HEK293 (cell line): Measurements from ENCODE around the gene CPXM1.

Experiments
- CTCF ChIA-PET: fragments of 350-600 bp; formaldehyde crosslinking; extraction: SDS; loops from one replicate; lab custom pipeline; 2021; ENCODE audit warnings: antibody characterized with exemption; lab: Yijun Ruan, JAX
- POLR2A ChIA-PET: fragments of 300-600 bp; formaldehyde crosslinking; extraction: SDS; loops from one replicate; lab custom pipeline; 2020; ENCODE audit warnings: antibody characterized with exemption, inconsistent platforms; lab: Yijun Ruan, JAX
- H3K27ac ChIP-seq: fragments of 200-500 bp; sonication (Bioruptor generic); 2 replicates; pipeline ENCODE4 v1.5.1; 2014; ENCODE audit warnings: low read depth, low read length, control low read depth, inconsistent platforms; ENCODE audit errors: extremely low read depth
- H3K36me3 ChIP-seq, 2 experiments: fragments of 200-500 bp in 1 of 2; sonication (Bioruptor generic) in 1 of 2; 1 replicate in 1 of 2; 2 replicates in 1 of 2; pipeline ENCODE4 v1.5.1; 2014 to 2017; ENCODE audit warnings: inconsistent platforms in 2 of 2, low read length in 2 of 2; ENCODE audit not compliant: control insufficient read depth in 2 of 2, insufficient read depth in 1 of 2
- H3K4me1 ChIP-seq: fragments of 200-500 bp; sonication (Bioruptor generic); 2 replicates; pipeline ENCODE4 v1.5.1; 2014; ENCODE audit warnings: mild to moderate bottlenecking, low read length, inconsistent platforms; ENCODE audit not compliant: control insufficient read depth, insufficient read depth
- H3K4me3 ChIP-seq: 2 replicates; pipeline ENCODE4 v1.5.1; 2011; ENCODE audit warnings: low read depth, mild to moderate bottlenecking, control low read depth, low read length, moderate library complexity
- H3K9me3 ChIP-seq: fragments of 200-500 bp; sonication (Bioruptor generic); 2 replicates; pipeline ENCODE4 v1.5.1; 2014; ENCODE audit warnings: low read depth, low read length, inconsistent platforms; ENCODE audit not compliant: control insufficient read depth, insufficient read depth
- IKZF3 ChIP-seq: fragments of 450-650 bp; IDR thresholded peaks from 2 replicates; pipeline ENCODE4 v1.5.0; 2018; ENCODE audit warnings: missing biosample characterization, mild to moderate bottlenecking, missing genetic modification characterization, moderate library complexity
- KLF10 ChIP-seq: fragments of 450-650 bp; IDR thresholded peaks from 2 replicates; pipeline ENCODE4 v1.5.1; 2018; ENCODE audit warnings: missing biosample characterization, mild to moderate bottlenecking, missing genetic modification characterization
- MEIS1 ChIP-seq: sonication (generic); formaldehyde crosslinking; IDR thresholded peaks from 2 replicates; pipeline ENCODE4 v1.8.1; 2022; ENCODE audit warnings: missing genetic modification reagents, mild to moderate bottlenecking, borderline replicate concordance
- SALL2 ChIP-seq: fragments of 450-650 bp; formaldehyde crosslinking; IDR thresholded peaks from 2 replicates; pipeline ENCODE4 v1.5.0; 2017; ENCODE audit warnings: missing biosample characterization, mild to moderate bottlenecking, missing genetic modification characterization, borderline replicate concordance
- SCRT2 ChIP-seq: fragments of 450-650 bp; formaldehyde crosslinking; IDR thresholded peaks from 2 replicates; pipeline ENCODE4 v1.5.1; 2016; ENCODE audit warnings: missing biosample characterization, missing genetic modification characterization
- ZBTB17 ChIP-seq: fragments of 450-650 bp; formaldehyde crosslinking; IDR thresholded peaks from 2 replicates; pipeline ENCODE4 v1.5.1; 2016; ENCODE audit warnings: missing biosample characterization, missing genetic modification characterization
- ZBTB48 ChIP-seq: fragments of 450-650 bp; formaldehyde crosslinking; IDR thresholded peaks from 2 replicates; pipeline ENCODE4 v1.5.1; 2016; ENCODE audit warnings: missing biosample characterization, missing genetic modification characterization
- ZFP69B ChIP-seq: fragments of 450-650 bp; formaldehyde crosslinking; IDR thresholded peaks from 2 replicates; pipeline ENCODE4 v1.5.1; 2016; ENCODE audit warnings: missing biosample characterization, missing genetic modification characterization
- ZNF221 ChIP-seq: fragments of 450-650 bp; formaldehyde crosslinking; IDR thresholded peaks from 2 replicates; pipeline ENCODE4 v1.5.1; 2017; ENCODE audit warnings: missing biosample characterization, missing genetic modification characterization, borderline replicate concordance
- ZNF24 ChIP-seq: fragments of 450-650 bp; formaldehyde crosslinking; IDR thresholded peaks from 2 replicates; pipeline ENCODE4 v1.5.1; 2016; ENCODE audit warnings: missing biosample characterization, missing genetic modification characterization
- ZNF335 ChIP-seq: fragments of 450-650 bp; formaldehyde crosslinking; conservative IDR thresholded peaks from 2 replicates; pipeline ENCODE4 v1.5.1; 2016; ENCODE audit warnings: missing biosample characterization, missing genetic modification characterization
- ZNF341 ChIP-seq: fragments of 450-650 bp; formaldehyde crosslinking; IDR thresholded peaks from 2 replicates; pipeline ENCODE4; 2016; ENCODE audit warnings: low read depth, missing biosample characterization, missing genetic modification characterization
- ZNF548 ChIP-seq: fragments of 450-650 bp; formaldehyde crosslinking; IDR thresholded peaks from 2 replicates; pipeline ENCODE4 v1.5.1; 2016; ENCODE audit warnings: missing biosample characterization, missing genetic modification characterization
- ZNF76 ChIP-seq: fragments of 450-650 bp; formaldehyde crosslinking; IDR thresholded peaks from 2 replicates; pipeline ENCODE4; 2016; ENCODE audit warnings: low read depth, missing biosample characterization, missing genetic modification characterization, borderline replicate concordance
- ZNF837 ChIP-seq: fragments of 450-650 bp; formaldehyde crosslinking; IDR thresholded peaks from 2 replicates; pipeline ENCODE4 v1.5.1; 2016; ENCODE audit warnings: missing biosample characterization, missing genetic modification characterization
- TF ChIP-seq, protein P1 (sequence below): fragments of 450-650 bp; formaldehyde crosslinking; IDR thresholded peaks from 2 replicates; pipeline ENCODE4 v1.5.1; 2016; ENCODE audit warnings: missing biosample characterization, missing genetic modification characterization
- TF ChIP-seq, protein P2 (sequence below): fragments of 450-650 bp; formaldehyde crosslinking; IDR thresholded peaks from 2 replicates; pipeline ENCODE4 v1.5.1; 2016; ENCODE audit warnings: missing biosample characterization, missing genetic modification characterization
- TF ChIP-seq, protein P3 (sequence below): fragments of 450-650 bp; formaldehyde crosslinking; IDR thresholded peaks from 2 replicates; pipeline ENCODE4 v1.5.1; 2016; ENCODE audit warnings: missing biosample characterization, missing genetic modification characterization
- TF ChIP-seq, protein P4 (sequence below): fragments of 450-650 bp; IDR thresholded peaks from 2 replicates; pipeline ENCODE4 v1.5.1; 2018; ENCODE audit warnings: missing biosample characterization, mild to moderate bottlenecking, missing genetic modification characterization

Gene CPXM1

DNA sequence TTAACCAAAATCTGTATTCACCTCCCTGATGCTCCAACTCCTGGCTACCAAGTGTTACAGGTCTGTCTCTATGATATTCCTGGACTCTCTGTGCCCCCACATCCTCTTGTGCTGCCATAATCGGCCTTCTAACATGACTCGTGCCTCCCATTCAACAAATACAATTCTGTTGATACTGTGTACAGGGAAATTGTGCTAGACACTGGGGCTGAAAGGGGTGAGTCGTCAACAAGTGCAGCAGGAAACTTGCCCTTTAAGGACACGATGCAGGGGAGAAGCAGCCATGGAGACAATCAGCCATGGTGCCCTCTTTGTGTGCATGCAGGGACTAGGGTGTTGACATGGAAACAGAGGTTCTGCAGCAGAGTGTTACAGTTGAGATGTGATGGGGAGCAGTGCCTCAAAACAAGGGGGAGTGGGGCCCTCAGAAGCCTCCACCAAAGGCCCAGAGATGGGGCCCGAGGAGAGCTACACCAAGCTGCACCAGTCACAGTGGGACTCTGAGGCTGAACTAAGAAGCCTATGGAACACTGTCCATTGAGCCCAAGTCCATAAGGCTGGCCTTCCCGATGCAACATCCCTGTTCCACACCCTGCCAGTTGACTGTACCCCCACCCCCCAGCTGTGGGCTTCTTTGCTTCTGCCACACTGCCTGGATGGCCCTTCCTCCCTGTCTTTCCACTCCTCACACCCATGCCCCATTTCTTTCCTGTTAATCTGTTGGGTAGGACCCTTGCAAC is 37.0 kb upstream of the CPXM1 start:
- POLR2A ChIA-PET = interaction anchor here (0.6 kb wide), 1 partner anchor 60 kb away, joined by 4 read pairs; no protein-coding TSS in a partner anchor
- Histone ChIP-seq H3K9me3 (no peaks in the 10 kb centered on the region), H3K4me3 (no peak overlapping the region), H3K4me1 (peaks cover 6% of the 10 kb centered on the region; the same call in 1 of the 2 replicates), H3K27ac (no peak overlapping the region), H3K36me3 (peaks cover 9 to 55% of the 10 kb centered on the region in 2 experiments; a peak in 2 of 3 replicates)
- TF ChIP-seq SCRT2 (0 out of 2 replicates have a peak, but pooled peaks have one; percentile 12), ZNF335 (tag by site-specific recombination) (no peak)
- CTCF ChIA-PET = interaction anchor here (1.3 kb wide), 1 partner anchor 85 kb away, joined by 5 read pairs; no protein-coding TSS in a partner anchor

DNA sequence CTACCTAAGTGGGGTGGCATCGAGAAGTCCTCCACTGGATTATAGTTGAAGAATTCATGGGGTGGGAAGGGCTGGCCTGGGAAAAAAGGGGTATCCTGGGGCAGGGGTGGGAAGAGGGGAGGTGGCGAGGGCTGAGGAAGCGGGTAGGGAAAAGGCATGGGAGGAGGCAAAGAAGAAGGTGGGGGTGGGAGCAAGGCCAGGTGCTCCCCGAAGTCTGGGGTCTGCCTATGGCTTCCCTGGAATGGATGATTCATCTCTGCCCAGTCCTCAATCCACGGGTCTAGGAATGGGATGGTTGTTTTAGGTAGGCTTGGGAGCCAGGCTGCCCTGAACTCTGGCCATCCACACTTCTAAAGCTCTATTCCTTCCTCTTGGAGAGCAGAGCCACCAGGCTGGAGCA is 35.6 kb upstream of the CPXM1 start:
- Histone ChIP-seq H3K9me3 (no peaks in the 10 kb centered on the region), H3K36me3 (peaks cover 9 to 55% of the 10 kb centered on the region in 2 experiments; a peak in 2 of 3 replicates), H3K4me1 (peaks cover 4% of the 10 kb centered on the region; the same call in 1 of the 2 replicates), H3K27ac (no peak overlapping the region), H3K4me3 (no peak overlapping the region)
- POLR2A ChIA-PET = interaction anchor here (1.4 kb wide), 1 partner anchor 14 kb away, joined by 3 read pairs; no protein-coding TSS in a partner anchor
- TF ChIP-seq, protein P1, sequence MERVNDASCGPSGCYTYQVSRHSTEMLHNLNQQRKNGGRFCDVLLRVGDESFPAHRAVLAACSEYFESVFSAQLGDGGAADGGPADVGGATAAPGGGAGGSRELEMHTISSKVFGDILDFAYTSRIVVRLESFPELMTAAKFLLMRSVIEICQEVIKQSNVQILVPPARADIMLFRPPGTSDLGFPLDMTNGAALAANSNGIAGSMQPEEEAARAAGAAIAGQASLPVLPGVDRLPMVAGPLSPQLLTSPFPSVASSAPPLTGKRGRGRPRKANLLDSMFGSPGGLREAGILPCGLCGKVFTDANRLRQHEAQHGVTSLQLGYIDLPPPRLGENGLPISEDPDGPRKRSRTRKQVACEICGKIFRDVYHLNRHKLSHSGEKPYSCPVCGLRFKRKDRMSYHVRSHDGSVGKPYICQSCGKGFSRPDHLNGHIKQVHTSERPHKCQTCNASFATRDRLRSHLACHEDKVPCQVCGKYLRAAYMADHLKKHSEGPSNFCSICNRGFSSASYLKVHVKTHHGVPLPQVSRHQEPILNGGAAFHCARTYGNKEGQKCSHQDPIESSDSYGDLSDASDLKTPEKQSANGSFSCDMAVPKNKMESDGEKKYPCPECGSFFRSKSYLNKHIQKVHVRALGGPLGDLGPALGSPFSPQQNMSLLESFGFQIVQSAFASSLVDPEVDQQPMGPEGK (tag by site-specific recombination) = no peak
- no peak for TF ChIP-seq ZBTB48 (tag by site-specific recombination)
- TF ChIP-seq ZBTB17 (tag by site-specific recombination) = no peak
- no peak for TF ChIP-seq KLF10 (tag by site-specific recombination)
- no peak for TF ChIP-seq ZNF76
- TF ChIP-seq, protein P2, sequence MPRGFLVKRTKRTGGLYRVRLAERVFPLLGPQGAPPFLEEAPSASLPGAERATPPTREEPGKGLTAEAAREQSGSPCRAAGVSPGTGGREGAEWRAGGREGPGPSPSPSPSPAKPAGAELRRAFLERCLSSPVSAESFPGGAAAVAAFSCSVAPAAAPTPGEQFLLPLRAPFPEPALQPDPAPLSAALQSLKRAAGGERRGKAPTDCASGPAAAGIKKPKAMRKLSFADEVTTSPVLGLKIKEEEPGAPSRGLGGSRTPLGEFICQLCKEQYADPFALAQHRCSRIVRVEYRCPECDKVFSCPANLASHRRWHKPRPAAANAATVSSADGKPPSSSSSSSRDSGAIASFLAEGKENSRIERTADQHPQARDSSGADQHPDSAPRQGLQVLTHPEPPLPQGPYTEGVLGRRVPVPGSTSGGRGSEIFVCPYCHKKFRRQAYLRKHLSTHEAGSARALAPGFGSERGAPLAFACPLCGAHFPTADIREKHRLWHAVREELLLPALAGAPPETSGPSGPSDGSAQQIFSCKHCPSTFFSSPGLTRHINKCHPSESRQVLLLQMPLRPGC = no peak
- TF ChIP-seq, protein P3, sequence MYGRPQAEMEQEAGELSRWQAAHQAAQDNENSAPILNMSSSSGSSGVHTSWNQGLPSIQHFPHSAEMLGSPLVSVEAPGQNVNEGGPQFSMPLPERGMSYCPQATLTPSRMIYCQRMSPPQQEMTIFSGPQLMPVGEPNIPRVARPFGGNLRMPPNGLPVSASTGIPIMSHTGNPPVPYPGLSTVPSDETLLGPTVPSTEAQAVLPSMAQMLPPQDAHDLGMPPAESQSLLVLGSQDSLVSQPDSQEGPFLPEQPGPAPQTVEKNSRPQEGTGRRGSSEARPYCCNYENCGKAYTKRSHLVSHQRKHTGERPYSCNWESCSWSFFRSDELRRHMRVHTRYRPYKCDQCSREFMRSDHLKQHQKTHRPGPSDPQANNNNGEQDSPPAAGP = no peak
- CTCF ChIA-PET = no interaction called here

DNA sequence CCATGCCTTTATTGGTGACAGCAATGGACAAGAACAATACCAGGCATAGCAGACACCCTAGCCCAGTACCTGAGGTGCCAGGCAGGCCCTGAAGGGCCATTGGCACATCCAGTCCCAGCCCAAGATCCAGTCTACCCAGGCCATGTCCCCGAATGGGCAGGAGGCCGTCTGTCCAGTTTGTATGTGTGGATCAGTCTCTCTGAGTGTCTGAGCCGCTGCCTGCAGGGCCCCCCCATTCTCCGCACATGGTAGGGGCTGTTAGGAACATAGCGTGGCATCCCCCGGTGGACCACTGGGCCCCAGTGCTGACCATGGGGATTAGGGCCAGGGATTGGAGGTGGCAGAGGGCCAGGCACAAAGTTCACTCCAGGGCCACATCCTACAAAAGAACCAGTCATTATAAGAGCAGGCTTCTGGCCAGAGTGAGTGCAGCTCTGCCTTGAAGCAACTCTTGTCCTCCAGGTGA is 34.9 kb upstream of the CPXM1 start:
- TF ChIP-seq, protein P4, sequence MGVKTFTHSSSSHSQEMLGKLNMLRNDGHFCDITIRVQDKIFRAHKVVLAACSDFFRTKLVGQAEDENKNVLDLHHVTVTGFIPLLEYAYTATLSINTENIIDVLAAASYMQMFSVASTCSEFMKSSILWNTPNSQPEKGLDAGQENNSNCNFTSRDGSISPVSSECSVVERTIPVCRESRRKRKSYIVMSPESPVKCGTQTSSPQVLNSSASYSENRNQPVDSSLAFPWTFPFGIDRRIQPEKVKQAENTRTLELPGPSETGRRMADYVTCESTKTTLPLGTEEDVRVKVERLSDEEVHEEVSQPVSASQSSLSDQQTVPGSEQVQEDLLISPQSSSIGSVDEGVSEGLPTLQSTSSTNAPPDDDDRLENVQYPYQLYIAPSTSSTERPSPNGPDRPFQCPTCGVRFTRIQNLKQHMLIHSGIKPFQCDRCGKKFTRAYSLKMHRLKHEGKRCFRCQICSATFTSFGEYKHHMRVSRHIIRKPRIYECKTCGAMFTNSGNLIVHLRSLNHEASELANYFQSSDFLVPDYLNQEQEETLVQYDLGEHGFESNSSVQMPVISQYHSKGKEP (tag by site-specific recombination) = no peak
- TF ChIP-seq ZNF837 (no peak), ZNF548 (tag by site-specific recombination) (no peak), MEIS1 (no peak), SALL2 (tag by site-specific recombination) (no peak), ZNF341 (tag by site-specific recombination) (no peak), ZNF221 (tag by site-specific recombination) (no peak), ZNF24 (tag by site-specific recombination) (no peak), IKZF3 (no peak), ZFP69B (tag by site-specific recombination) (no peak)
- TF ChIP-seq, protein P2 = no peak
- Histone ChIP-seq H3K4me1 (peaks cover 4% of the 10 kb centered on the region; the same call in 1 of the 2 replicates), H3K4me3 (no peak overlapping the region), H3K36me3 (peaks cover 9 to 55% of the 10 kb centered on the region in 2 experiments; a peak in 2 of 3 replicates), H3K27ac (no peak overlapping the region), H3K9me3 (no peaks in the 10 kb centered on the region)
- POLR2A ChIA-PET = interaction anchor here (1.4 kb wide), 1 partner anchor 13 kb away, joined by 3 read pairs; no protein-coding TSS in a partner anchor
- CTCF ChIA-PET = no interaction called here
